ENCODE measurements around the gene OVCA2. TPM values are rescaled to one million over a fixed set of nuclear protein-coding genes. Genes with fewer than 3 reads are reported as not detected.
A peak's percentile ranks its signal among the peaks of the same experiment; 100 is the strongest.

OVCA2 gene
- total RNA-seq, 2 donors from 2014 or later = 17.1 to 36.3 TPM

DNA sequence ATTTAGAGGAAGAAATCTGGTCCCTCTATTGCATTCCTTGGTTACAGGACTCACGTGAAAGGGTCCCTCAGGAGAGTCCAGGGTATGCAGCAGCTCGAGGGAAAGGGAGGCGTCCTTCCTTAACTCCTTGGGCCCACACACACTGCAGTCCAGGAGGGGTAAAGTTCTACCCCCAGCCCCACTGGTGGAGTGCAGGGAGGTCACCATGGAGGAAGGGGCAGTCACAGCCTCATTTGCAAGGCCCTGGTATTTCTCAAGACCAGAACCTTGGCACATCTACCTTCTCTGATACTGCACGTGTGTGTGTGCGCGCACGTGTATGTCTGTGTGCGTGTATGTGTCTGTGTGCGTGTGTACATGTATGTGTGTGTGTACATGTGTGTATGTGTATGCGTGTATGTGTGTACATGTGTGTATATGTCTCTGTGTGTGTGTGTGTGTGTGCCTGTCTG, 24.2 kb downstream of the OVCA2 start:
- intact Hi-C loops (cut with DNase I) = no loop called here
- no peak for DNase-seq
- no peak for ATAC-seq
- no peak for TF ChIP-seq POLR2A (IDR thresholded peaks at IDR 0.05)
- TF ChIP-seq, protein P1, sequence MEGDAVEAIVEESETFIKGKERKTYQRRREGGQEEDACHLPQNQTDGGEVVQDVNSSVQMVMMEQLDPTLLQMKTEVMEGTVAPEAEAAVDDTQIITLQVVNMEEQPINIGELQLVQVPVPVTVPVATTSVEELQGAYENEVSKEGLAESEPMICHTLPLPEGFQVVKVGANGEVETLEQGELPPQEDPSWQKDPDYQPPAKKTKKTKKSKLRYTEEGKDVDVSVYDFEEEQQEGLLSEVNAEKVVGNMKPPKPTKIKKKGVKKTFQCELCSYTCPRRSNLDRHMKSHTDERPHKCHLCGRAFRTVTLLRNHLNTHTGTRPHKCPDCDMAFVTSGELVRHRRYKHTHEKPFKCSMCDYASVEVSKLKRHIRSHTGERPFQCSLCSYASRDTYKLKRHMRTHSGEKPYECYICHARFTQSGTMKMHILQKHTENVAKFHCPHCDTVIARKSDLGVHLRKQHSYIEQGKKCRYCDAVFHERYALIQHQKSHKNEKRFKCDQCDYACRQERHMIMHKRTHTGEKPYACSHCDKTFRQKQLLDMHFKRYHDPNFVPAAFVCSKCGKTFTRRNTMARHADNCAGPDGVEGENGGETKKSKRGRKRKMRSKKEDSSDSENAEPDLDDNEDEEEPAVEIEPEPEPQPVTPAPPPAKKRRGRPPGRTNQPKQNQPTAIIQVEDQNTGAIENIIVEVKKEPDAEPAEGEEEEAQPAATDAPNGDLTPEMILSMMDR (IDR thresholded peaks at IDR 0.05) = no peak
- Histone ChIP-seq H3K4me1 (peaks cover 9% of the 10 kb centered on the region), H3K27ac (peak overlapping the region in 2 of 4 donors; percentile 10 to 47), H3K9me3 (no peaks in the 10 kb centered on the region), H3K4me3 (no peak overlapping the region), H3K36me3 (replicated peaks in 1 of 2; ENCODE audit: insufficient read depth in 1 of 2, low read depth in 2 of 2) (peaks cover 0 to 8% of the 10 kb centered on the region in 2 donors), H3K27me3 (no peaks in the 10 kb centered on the region)
- 81 to 83% methylated on average over 8 to 10 of the region's 10 CpGs for WGBS, 2 donors

DNA sequence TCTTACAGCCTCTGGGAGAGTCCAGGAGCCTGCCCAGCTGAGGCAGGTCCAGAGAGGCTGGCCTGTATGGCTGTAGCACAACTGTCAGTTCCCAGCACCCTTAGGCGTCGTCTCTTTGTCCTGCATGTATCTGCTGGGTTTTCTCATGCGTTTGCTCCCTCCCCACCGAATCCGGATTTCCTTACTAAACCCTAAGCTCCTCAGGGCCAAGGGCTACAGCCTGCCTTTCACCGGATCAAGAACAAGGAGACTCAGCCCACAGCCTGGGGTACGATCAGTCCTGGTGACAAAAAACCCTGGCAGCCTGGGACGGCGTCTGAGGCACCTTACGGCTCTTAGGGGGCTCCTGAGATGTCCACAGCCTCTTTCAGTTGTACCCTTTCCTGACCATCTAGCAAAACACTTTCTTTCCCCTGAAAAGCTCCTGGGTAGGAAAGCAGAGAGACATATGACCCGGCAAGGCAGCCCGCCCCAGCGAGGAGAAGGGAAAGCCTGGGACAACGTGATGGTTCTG, 25.3 kb downstream of the OVCA2 start:
- 79 to 84% methylated on average over 12 to 14 of the region's 14 CpGs for WGBS, 2 donors
- ATAC-seq = no peak
- intact Hi-C loops (cut with DNase I) = no loop called here
- Histone ChIP-seq H3K9me3 (no peaks in the 10 kb centered on the region), H3K4me3 (no peak overlapping the region), H3K27ac (peak overlapping the region in 3 of 4 donors; percentile 17 to 47 (median 30)), H3K36me3 (replicated peaks in 1 of 2; ENCODE audit: insufficient read depth in 1 of 2, low read depth in 2 of 2) (peaks cover 0 to 4% of the 10 kb centered on the region in 2 donors), H3K27me3 (no peaks in the 10 kb centered on the region), H3K4me1 (peaks cover 13% of the 10 kb centered on the region)
- no peak for DNase-seq
- TF ChIP-seq POLR2A (IDR thresholded peaks at IDR 0.05) = no peak
- TF ChIP-seq, protein P1 (IDR thresholded peaks at IDR 0.05) = no peak

DNA sequence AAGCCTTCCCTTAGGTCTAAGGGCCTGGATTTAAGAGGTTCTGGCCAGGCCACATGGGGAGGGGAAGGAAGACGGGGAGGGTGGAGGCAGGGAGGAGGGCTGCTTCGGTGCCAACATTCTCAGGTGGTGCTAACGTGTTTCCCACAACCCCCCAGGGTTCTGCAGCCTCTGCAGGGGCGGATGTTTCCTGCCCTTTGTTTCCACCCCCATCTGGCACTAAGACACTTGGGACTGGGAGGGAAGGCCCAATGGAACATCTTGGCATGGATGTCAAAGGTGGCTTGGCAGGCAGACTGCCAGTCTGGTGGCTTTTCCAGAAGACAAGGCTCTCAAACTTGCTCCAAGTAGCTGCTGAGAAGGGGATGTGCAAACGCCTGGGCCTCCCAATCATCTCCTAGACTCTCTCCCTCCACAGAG, 25.8 kb downstream of the OVCA2 start:
- Histone ChIP-seq H3K27me3 (no peaks in the 10 kb centered on the region), H3K27ac (peak overlapping the region in 2 of 4 donors; percentile 40 to 47), H3K4me3 (no peak overlapping the region), H3K4me1 (peaks cover 13% of the 10 kb centered on the region), H3K36me3 (replicated peaks in 1 of 2; ENCODE audit: insufficient read depth in 1 of 2, low read depth in 2 of 2) (peaks cover 0 to 4% of the 10 kb centered on the region in 2 donors), H3K9me3 (no peaks in the 10 kb centered on the region)
- no peak for TF ChIP-seq POLR2A (IDR thresholded peaks at IDR 0.05)
- TF ChIP-seq, protein P1 (IDR thresholded peaks at IDR 0.05) = no peak
- ATAC-seq (no peak), DNase-seq (no peak)
- intact Hi-C loops (cut with DNase I) = no loop called here
- 52 to 72% methylated on average over 5 of the region's 5 CpGs for WGBS, 2 donors

DNA sequence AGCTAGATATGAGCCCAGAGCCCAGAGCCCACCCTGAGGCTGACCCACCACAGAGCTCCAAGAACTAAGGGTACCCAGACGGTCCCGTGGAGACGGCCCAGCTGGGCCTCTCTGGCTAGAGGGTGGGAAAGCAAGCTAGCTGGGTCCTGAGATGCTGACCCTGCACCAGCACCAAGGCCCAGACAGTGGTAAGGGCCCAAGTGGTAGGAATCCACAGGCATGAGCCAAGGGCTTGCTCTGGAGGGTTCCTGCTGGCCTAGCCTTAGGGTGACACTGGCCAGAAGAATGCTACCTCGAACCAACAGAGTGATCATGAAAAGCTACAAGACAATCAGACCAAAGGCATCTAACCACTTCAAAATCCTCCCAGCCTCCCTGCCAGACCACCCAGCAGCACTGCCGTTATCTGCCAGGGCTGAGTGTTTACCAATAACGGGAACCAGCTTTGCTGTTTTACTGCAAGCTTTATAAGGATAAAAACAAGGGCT, 26.3 kb downstream of the OVCA2 start:
- intact Hi-C loops (cut with DNase I) = no loop called here
- ATAC-seq (no peak), DNase-seq (no peak)
- no peak for TF ChIP-seq POLR2A (IDR thresholded peaks at IDR 0.05)
- TF ChIP-seq, protein P1 (IDR thresholded peaks at IDR 0.05) = no peak
- peaks cover 13% of the 10 kb centered on the region for H3K4me1 ChIP-seq
- H3K27ac ChIP-seq = peak overlapping the region in 2 of 4 donors; percentile 40 to 47
- H3K9me3 ChIP-seq = no peaks in the 10 kb centered on the region
- H3K36me3 ChIP-seq (replicated peaks in 1 of 2; ENCODE audit: insufficient read depth in 1 of 2, low read depth in 2 of 2) = peaks cover 0 to 4% of the 10 kb centered on the region in 2 donors
- H3K4me3 ChIP-seq = no peak overlapping the region
- WGBS, 2 donors = 77 to 91% methylated on average over 4 to 6 of the region's 6 CpGs
- H3K27me3 ChIP-seq = no peaks in the 10 kb centered on the region

All from body of pancreas (tissue), 4 donors.